ENCODE data around the gene ATPAF1.

ATPAF1 gene

DNA sequence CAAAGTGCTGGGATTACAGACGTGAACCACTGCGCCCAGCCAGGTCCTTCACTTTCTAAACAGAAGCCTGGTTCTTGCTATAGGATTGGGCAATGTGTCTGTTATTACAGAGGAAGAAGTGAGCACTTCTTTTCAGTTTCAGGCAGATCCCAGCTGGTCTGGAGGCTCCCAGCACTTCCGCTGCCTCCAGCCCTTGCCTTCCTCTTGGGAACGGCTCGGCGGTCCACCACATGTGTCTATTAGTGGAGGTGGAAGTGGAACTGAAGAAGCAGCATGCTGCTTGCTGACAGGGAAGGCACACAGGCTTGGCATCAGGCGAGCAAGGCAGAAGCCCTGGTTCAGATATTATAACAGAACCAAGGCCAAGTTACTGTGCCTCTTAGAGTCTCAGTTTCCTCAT lies 81.1 kb downstream of the ATPAF1 start:
- DNase-seq (ENCODE audit: low spot score), result no peak

DNA sequence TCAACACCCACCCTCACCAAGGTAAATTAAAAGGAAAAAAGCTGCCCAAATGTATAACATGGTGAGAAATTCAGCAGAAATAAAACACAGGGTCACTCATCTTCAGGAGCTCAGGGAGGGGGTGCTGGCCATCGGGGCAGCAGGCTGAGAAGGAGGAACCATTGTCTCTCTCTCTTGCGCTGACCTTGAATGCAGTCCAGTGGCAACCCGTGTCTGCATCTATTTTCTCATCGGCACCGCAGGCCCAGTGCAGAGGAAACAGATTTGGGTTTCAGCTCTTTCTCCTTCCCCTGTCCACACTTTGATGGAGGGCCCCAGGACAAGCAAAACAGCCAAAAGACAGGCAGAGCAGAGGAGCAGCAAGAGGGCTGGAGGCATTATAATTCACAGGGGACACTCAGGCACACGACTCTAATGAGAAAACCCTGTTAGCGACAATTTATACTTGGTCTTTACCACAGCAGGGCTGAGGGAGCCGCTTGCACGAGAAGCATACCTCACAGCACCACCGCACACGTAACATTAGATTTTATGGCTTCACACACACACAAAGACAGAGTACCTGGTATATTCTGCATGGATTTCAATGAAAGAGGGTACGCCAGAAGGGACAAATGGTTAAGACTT lies 82.7 kb downstream of the ATPAF1 start:
- no peak for DNase-seq (ENCODE audit: low spot score)

DNA sequence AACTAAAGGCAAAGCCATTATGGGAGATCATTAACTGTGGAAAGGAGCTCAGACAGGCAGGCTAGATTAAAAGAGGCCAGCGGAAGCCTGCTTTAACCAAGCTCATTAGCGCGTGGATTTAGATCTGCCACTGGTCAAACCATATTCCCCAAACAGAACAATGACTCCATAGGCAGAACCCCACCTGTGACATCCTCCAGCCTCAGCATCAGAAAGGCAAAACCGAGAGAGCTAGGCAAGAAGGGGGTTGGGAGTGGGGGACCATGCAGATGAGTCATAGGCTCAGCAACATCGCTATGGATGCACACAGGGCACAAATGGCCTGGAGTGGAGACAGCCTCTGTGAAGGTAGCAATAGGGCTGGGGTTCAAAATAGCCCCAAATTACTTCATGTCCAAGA lies 84.7 kb downstream of the ATPAF1 start:
- no peak for DNase-seq (ENCODE audit: low spot score)

DNA sequence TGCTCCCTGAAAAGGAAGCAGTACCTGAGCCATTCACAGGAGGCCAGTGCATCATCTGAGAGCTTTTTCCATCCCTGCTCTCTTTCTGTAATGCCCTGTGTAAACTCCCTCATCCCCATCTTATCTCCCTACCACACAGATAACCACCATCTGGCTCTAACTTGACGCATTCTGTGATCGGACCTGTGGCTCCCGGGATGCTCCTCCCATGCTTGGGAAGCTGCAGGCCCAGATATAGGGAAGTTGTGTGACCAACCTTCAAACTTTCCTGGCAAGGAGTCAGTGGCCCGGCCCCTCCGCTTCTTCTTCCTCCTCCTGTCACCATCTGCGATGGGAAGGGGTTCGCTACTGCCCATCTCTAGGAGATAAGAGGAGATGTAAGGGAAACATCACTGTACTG lies 85.2 kb downstream of the ATPAF1 start:
- DNase-seq (ENCODE audit: low spot score), result no peak

Data from kidney capillary endothelial cell (primary cell).